WI38 (cell line): ENCODE results near the gene PTPRU.
"Not testable (repeated sequence)": the region's sequence is repeated elsewhere in the genome, so short reads cannot be mapped to it uniquely, and the experiment has no call there.

ENCODE experiments used
- H3K4me3 ChIP-seq: 2 replicates; pipeline ENCODE4 v1.5.1; 2011; ENCODE audit warnings: low read depth, mild to moderate bottlenecking, control low read depth, low read length
- TF ChIP-seq, protein P1 (sequence below): IDR thresholded peaks from 2 replicates; pipeline ENCODE4 v1.5.1; 2012; ENCODE audit warnings: low read depth, mild to moderate bottlenecking, control low read depth, low read length

PTPRU gene

GRCh38 chr1:29292344-29292743, 56.0 kb downstream of the PTPRU start:
- H3K4me3 ChIP-seq: no peak overlapping the region
- TF ChIP-seq, protein P1, sequence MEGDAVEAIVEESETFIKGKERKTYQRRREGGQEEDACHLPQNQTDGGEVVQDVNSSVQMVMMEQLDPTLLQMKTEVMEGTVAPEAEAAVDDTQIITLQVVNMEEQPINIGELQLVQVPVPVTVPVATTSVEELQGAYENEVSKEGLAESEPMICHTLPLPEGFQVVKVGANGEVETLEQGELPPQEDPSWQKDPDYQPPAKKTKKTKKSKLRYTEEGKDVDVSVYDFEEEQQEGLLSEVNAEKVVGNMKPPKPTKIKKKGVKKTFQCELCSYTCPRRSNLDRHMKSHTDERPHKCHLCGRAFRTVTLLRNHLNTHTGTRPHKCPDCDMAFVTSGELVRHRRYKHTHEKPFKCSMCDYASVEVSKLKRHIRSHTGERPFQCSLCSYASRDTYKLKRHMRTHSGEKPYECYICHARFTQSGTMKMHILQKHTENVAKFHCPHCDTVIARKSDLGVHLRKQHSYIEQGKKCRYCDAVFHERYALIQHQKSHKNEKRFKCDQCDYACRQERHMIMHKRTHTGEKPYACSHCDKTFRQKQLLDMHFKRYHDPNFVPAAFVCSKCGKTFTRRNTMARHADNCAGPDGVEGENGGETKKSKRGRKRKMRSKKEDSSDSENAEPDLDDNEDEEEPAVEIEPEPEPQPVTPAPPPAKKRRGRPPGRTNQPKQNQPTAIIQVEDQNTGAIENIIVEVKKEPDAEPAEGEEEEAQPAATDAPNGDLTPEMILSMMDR: no peak

GRCh38 chr1:29297450-29297849, 61.1 kb downstream of the PTPRU start:
- TF ChIP-seq, protein P1: no peak
- no peak overlapping the region for H3K4me3 ChIP-seq

GRCh38 chr1:29298246-29298645, 61.9 kb downstream of the PTPRU start:
- H3K4me3 ChIP-seq: no peak overlapping the region
- TF ChIP-seq, protein P1: no peak

DNA sequence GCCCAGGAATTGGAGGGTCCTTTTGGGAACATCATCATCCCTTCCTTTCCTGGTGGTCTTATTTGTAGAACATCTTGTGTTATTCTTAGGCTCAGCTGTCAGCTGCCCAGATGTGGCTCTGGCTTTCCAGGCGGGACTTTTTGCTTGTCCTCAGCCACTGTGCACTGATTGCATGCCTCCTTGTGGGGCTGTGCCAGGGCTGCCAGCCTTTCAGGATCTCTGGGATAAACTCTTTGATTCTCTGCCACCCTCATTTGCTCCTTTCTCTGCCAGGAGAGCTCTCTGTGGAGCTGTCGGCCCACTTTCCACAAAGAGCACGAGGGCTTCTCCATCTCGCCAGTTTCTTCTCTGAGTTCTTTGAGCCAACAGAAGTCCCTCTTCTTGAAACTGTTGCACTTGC, 63.1 kb downstream of the PTPRU start:
- H3K4me3 ChIP-seq: no peak overlapping the region
- TF ChIP-seq, protein P1: no peak

DNA sequence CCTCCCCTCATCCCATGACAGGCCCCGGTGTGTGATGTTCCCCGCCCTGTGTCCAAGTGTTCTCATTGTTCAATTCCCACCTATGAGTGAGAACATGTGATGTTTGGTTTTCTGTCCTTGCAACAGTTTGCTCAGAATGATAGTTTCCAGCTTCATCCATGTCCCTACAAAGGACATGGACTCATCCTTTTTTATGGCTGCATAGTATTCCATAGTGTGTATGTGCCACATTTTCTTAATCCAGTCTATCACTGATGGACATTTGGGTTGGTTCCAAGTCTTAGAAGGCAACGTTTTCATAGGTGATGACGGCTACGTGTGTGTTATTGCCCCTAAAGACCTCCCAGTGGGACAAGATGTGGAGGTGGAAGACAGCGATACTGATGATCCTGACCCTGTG, 65.4 kb downstream of the PTPRU start:
- H3K4me3 ChIP-seq: not testable (repeated sequence)

GRCh38 chr1:29303201-29304024, 67.1 kb downstream of the PTPRU start:
- TF ChIP-seq, protein P1: no peak
- H3K4me3 ChIP-seq: no peak overlapping the region

DNA sequence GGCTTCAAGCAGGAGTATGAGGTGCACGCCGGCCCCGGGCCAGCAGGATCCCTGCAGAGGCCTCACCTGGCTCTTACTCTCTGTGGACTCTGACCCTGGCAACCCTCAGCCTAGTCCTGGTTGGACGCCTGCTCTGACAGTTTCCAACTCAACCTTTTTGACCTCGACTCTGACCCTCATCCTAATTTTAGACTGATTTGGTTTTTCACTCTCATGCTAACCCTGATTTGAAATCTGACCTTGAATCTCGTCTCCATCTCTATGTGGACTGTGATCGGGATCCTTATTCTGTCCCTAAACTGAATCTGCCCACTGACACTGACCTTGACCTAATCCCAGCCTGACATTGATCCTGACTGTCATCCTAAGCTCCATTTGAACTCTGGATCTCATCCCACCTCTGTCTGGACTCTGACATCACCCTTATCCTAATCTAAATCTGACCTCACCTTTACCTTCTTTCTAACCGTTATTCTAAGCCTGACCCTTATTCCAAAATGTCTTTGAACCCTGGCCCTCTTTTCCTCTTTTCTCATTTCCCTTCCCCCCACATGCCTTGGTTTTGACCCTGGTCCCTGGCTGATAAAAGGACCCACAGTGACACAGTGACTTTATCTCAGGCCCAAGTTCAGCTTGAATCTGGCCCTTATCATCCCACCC, 67.8 kb downstream of the PTPRU start:
- H3K4me3 ChIP-seq: no peak overlapping the region
- TF ChIP-seq, protein P1: no peak
